Activated T-cell treated with anti-CD3 and anti-CD28 coated beads, Interleukin-2, amount 50 U/mL, for 4 hours (primary cell): Measurements from ENCODE around the gene SNX5. TPM values are rescaled to one million over a fixed set of nuclear protein-coding genes. Genes with fewer than 3 reads are reported as not detected.

Experiments
- ATAC-seq, 2 donors: fragments of 200-7000 bp; cut with Tn5 transposase; one replicate each; pipeline ENCODE4 v1.10.0; 2021
- DNase-seq: peaks from one replicate; pipeline ENCODE4 v3.0.0-alpha.2; 2020
- H3K27me3 Mint-ChIP-seq: one replicate; pipeline ENCODE4 v1.8.0; 2021; ENCODE audit warnings: low read depth, mixed read lengths
- H3K36me3 Mint-ChIP-seq: one replicate; pipeline ENCODE4 v1.8.0; 2022; ENCODE audit warnings: mixed read lengths; ENCODE audit not compliant: insufficient read depth
- H3K4me1 Mint-ChIP-seq: one replicate; pipeline ENCODE4 v1.8.0; 2021; ENCODE audit warnings: low read depth, mixed read lengths
- H3K4me3 Mint-ChIP-seq: one replicate; pipeline ENCODE4 v1.8.0; 2021; ENCODE audit warnings: mild to moderate bottlenecking, moderate library complexity, mixed read lengths
- H3K9me3 Mint-ChIP-seq: one replicate; pipeline ENCODE4 v1.8.0; 2021; ENCODE audit warnings: mixed read lengths
- total RNA-seq, 3 donors: library from RNA; stranded (reverse); gene quantifications; one replicate each; pipeline ENCODE4 v1.2.1, GENCODE V29; 2021

SNX5 gene
- total RNA-seq, 3 donors from 2014 or later, result 148 to 177 (median 168) TPM

GRCh38 chr20:17892189-17892938, 76.2 kb downstream of the SNX5 start:
- Mint-ChIP-seq H3K4me3 (no peak overlapping the region), H3K9me3 (peaks cover 9% of the 10 kb centered on the region)

More at GRCh38 chr20:17892189-17892938, 76.2 kb downstream of the SNX5 start:
- H3K36me3 Mint-ChIP-seq, result no peaks in the 10 kb centered on the region
- peaks cover 25% of the 10 kb centered on the region for H3K27me3 Mint-ChIP-seq
- DNase-seq (no peak), ATAC-seq (no peak)
- peaks cover 12% of the 10 kb centered on the region for H3K4me1 Mint-ChIP-seq

Other genes with a start within 250 kb of the SNX5 start
- 10 to 100 TPM; 14.4 to 16.6 (median 16.2) TPM for gene MGME1, start 224 bp upstream of the SNX5 start, total RNA-seq
- gene OVOL2, start 89.1 kb upstream of the SNX5 start, total RNA-seq, result not detected
- 10 to 100 TPM; 16.4 to 18.9 (median 18.0) TPM for gene KAT14, start 169.1 kb upstream of the SNX5 start, total RNA-seq
- gene PET117, start 169.1 kb upstream of the SNX5 start, total RNA-seq, result 10 to 100 TPM; 15.1 to 19.6 (median 15.6) TPM